ENCODE data around the gene THUMPD1. TPM values are rescaled to one million over a fixed set of nuclear protein-coding genes. Genes with fewer than 3 reads are reported as not detected.
"Not testable (repeated sequence)": the region's sequence is repeated elsewhere in the genome, so short reads cannot be mapped to it uniquely, and the experiment has no call there.

The THUMPD1 gene
- total RNA-seq, 2 experiments from 2014 or later, result 44.9 to 45.0 TPM

DNA sequence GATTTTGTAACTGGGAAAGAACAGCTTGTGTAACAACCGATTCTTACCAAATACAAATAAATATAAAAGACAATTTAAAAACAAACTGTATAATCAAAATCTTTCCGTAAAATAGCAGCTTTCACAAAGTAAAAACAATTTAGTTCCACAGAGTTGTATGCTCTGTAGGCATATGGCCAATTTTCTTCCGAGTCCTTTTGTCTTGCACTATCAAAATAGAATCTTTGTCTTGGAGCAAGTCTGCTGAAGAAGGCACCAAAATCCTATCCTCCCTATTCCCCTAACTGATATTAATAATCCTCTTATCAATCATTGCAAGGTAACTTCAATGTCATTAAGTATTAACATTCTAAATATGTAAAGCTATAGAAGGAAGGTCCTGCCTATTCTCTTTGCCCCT is 7.6 kb downstream of the THUMPD1 start:
- ATAC-seq (no peak), DNase-seq (no peak)
- H3K4me1 Mint-ChIP-seq (ENCODE audit: low read depth), result peaks cover 26% of the 10 kb centered on the region
- intact Hi-C loops (cut with micrococcal nuclease), result no loop called here
- CTCF ChIA-PET, result interaction anchor here (0.7 to 1.5 kb wide), 3 partner anchors 7 to 25 kb away, joined by 3 to 4 read pairs (median 3); no protein-coding TSS in a partner anchor
- H3K27ac Mint-ChIP-seq, result peak overlapping the region; percentile 65
- H3K9me3 Mint-ChIP-seq, result no peaks in the 10 kb centered on the region
- H3K36me3 Mint-ChIP-seq (ENCODE audit: low read depth), result peaks cover 27% of the 10 kb centered on the region
- TF ChIP-seq CTCF (IDR thresholded peaks at IDR 0.05), result no peak
- H3K4me3 Mint-ChIP-seq, result no peak overlapping the region
- POLR2A ChIA-PET, result interaction anchor here (0.6 kb wide), 1 partner anchor 149 kb away, joined by 4 read pairs; no protein-coding TSS in a partner anchor
- no peaks in the 10 kb centered on the region for H3K27me3 Mint-ChIP-seq

DNA sequence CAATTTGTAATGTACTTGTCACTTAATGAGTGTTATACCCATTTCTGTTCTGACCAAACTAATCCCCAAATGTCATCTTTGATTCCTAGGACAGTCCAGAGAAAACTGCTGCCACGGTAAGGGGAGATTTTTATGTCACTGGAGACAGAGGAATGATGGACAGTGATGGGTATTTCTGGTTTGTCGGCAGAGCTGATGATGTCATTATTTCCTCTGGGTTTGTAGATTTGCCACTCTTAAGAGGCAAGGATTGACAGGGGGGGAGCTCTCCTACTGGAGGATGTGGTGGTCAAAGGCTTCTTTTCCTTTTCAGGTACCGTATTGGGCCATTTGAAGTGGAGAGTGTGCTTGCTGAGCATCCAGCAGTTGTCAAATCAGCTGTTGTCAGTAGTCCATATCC is 12.5 kb downstream of the THUMPD1 start:
- H3K4me3 Mint-ChIP-seq, result no peak overlapping the region
- H3K4me1 Mint-ChIP-seq (ENCODE audit: low read depth), result no peaks in the 10 kb centered on the region
- no peak overlapping the region for H3K27ac Mint-ChIP-seq
- no peak for TF ChIP-seq CTCF (IDR thresholded peaks at IDR 0.05)
- intact Hi-C loops (cut with micrococcal nuclease), result no loop called here
- ATAC-seq, result no peak
- CTCF ChIA-PET, result no interaction called here
- H3K9me3 Mint-ChIP-seq, result no peaks in the 10 kb centered on the region
- H3K27me3 Mint-ChIP-seq, result no peaks in the 10 kb centered on the region
- DNase-seq, result no peak
- no peaks in the 10 kb centered on the region for H3K36me3 Mint-ChIP-seq (ENCODE audit: low read depth)
- POLR2A ChIA-PET, result no interaction called here

DNA sequence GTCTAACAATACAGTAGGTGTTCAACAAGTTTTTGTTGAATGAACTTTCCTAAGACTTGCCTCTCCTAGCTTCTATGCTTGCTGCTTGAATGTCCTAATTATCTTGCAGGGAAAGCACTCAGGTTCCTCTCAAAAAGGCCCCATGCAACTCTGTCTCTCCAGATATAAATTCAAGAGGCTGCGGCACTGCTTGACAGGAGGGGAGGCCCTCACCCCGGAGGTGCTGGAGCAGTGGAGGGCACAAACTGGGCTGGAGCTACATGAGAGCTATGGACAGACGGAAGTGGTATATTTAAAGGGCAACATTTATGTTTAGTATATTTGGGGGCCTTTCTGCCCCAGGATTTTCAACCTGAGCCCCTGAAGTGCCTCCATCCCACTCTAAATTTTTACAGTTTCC is 14.4 kb downstream of the THUMPD1 start:
- Mint-ChIP-seq H3K27ac (no peak overlapping the region), H3K27me3 (no peaks in the 10 kb centered on the region)

GRCh38 chr16:20726661-20727060 is 15.0 kb downstream of the THUMPD1 start:
- Mint-ChIP-seq H3K36me3 (ENCODE audit: low read depth) (no peaks in the 10 kb centered on the region), H3K9me3 (no peaks in the 10 kb centered on the region), H3K27ac (no peak overlapping the region), H3K27me3 (no peaks in the 10 kb centered on the region), H3K4me1 (ENCODE audit: low read depth) (no peaks in the 10 kb centered on the region), H3K4me3 (no peak overlapping the region)
- ATAC-seq (no peak), DNase-seq (no peak)
- POLR2A ChIA-PET, result interaction anchor here (1.4 kb wide), 1 partner anchor 14 kb away, joined by 4 read pairs; no protein-coding TSS in a partner anchor
- CTCF ChIA-PET, result no interaction called here
- TF ChIP-seq CTCF (IDR thresholded peaks at IDR 0.05), result no peak
- intact Hi-C loops (cut with micrococcal nuclease), result no loop called here

More for the DNA sequence above, 14.4 kb downstream of the THUMPD1 start:
- no peak overlapping the region for H3K4me3 Mint-ChIP-seq
- no peaks in the 10 kb centered on the region for H3K9me3 Mint-ChIP-seq
- no peak for DNase-seq
- no peak for TF ChIP-seq CTCF (IDR thresholded peaks at IDR 0.05)
- intact Hi-C loops (cut with micrococcal nuclease), result no loop called here
- POLR2A ChIA-PET, result interaction anchor here (1.4 kb wide), 1 partner anchor 14 kb away, joined by 4 read pairs; no protein-coding TSS in a partner anchor
- CTCF ChIA-PET, result no interaction called here
- H3K4me1 Mint-ChIP-seq (ENCODE audit: low read depth), result no peaks in the 10 kb centered on the region
- H3K36me3 Mint-ChIP-seq (ENCODE audit: low read depth), result no peaks in the 10 kb centered on the region
- no peak for ATAC-seq

GRCh38 chr16:20720251-20720650 is 21.4 kb downstream of the THUMPD1 start:
- ATAC-seq, result no peak
- no peaks in the 10 kb centered on the region for H3K4me1 Mint-ChIP-seq (ENCODE audit: low read depth)
- ChIA-PET CTCF (interaction anchor here (1.6 kb wide), 1 partner anchor 27 kb away, joined by 3 read pairs; no protein-coding TSS in a partner anchor), POLR2A (interaction anchor here (1.0 kb wide), 1 partner anchor 21 kb away, joined by 3 read pairs; the partner anchor contains the start of gene THUMPD1)
- no peak overlapping the region for H3K27ac Mint-ChIP-seq
- H3K4me3 Mint-ChIP-seq, result no peak overlapping the region
- H3K27me3 Mint-ChIP-seq, result no peaks in the 10 kb centered on the region
- no peak for TF ChIP-seq CTCF (IDR thresholded peaks at IDR 0.05)
- intact Hi-C loops (cut with micrococcal nuclease), result no loop called here
- no peak for DNase-seq
- no peaks in the 10 kb centered on the region for H3K9me3 Mint-ChIP-seq
- no peaks in the 10 kb centered on the region for H3K36me3 Mint-ChIP-seq (ENCODE audit: low read depth)

DNA sequence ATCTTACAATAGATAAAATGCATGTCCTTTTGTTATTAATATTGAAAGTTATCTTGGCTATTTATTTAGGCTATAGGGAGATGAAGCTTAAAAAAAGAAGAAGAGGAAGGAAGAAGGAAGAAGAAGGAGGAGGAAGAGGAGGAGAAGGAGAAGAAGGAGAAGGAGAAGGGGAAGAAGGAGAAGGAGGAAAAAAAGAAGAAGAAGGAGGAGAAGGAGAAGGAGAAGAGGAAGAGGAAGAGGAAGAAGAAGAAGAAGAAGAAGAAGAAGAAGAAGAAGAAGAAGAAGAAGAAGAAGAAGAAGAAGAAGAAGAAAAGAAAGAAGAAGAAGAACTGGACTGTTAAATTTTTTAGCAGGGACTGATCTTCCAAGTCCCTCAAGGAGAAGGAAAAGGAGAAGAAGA is 23.9 kb downstream of the THUMPD1 start:
- H3K36me3 Mint-ChIP-seq (ENCODE audit: low read depth); H3K4me3 Mint-ChIP-seq; H3K27me3 Mint-ChIP-seq; DNase-seq; CTCF ChIA-PET; H3K9me3 Mint-ChIP-seq; H3K27ac Mint-ChIP-seq; intact Hi-C loops (cut with micrococcal nuclease); POLR2A ChIA-PET; H3K4me1 Mint-ChIP-seq (ENCODE audit: low read depth); ATAC-seq: not testable (repeated sequence)

Data from activated CD8-positive, alpha-beta T cell treated with anti-CD3 and anti-CD28 coated beads for 36 hours (primary cell).